GM06990 (cell line): Measurements from ENCODE around the gene IGFLR1.

Experiments
- DNase-seq: peaks from one replicate; pipeline ENCODE4 v3.0.0-alpha.2; 2011; ENCODE audit not compliant: insufficient read length; ENCODE audit errors: extremely low read depth
- H3K27me3 ChIP-seq: replicated peaks from 2 replicates; pipeline ENCODE4 v1.6.0; 2011; ENCODE audit warnings: low read length; ENCODE audit not compliant: control insufficient read depth, insufficient read depth
- H3K36me3 ChIP-seq: 2 replicates; pipeline ENCODE4 v1.5.1; 2011; ENCODE audit warnings: low read length; ENCODE audit not compliant: control insufficient read depth, insufficient read depth
- H3K4me3 ChIP-seq: replicated peaks from 2 replicates; pipeline ENCODE4 v1.5.1; 2011; ENCODE audit warnings: low read depth, mild to moderate bottlenecking, control low read depth, low read length
- CTCF ChIP-seq: IDR thresholded peaks from 2 replicates; pipeline ENCODE4 v1.5.1; 2011; ENCODE audit warnings: low read length, control low read depth, mild to moderate bottlenecking, inconsistent platforms; ENCODE audit not compliant: insufficient read depth, poor library complexity, severe bottlenecking

Gene IGFLR1

GRCh38 chr19:35754370-35755130 lies 12.3 kb upstream of the IGFLR1 start:
- no peak for DNase-seq
- H3K36me3 ChIP-seq, result peaks cover 17% of the 10 kb centered on the region
- TF ChIP-seq CTCF, result no peak
- no peak overlapping the region for H3K4me3 ChIP-seq
- no peaks in the 10 kb centered on the region for H3K27me3 ChIP-seq

GRCh38 chr19:35753634-35754369 lies 11.6 kb upstream of the IGFLR1 start:
- no peak for DNase-seq
- no peak overlapping the region for H3K4me3 ChIP-seq
- H3K27me3 ChIP-seq, result no peaks in the 10 kb centered on the region
- H3K36me3 ChIP-seq, result peaks cover 17% of the 10 kb centered on the region
- no peak for TF ChIP-seq CTCF

GRCh38 chr19:35752746-35753350 lies 10.6 kb upstream of the IGFLR1 start:
- peaks cover 17% of the 10 kb centered on the region for H3K36me3 ChIP-seq
- no peak for DNase-seq
- H3K27me3 ChIP-seq, result no peaks in the 10 kb centered on the region
- no peak overlapping the region for H3K4me3 ChIP-seq
- TF ChIP-seq CTCF, result no peak

- Histone ChIP-seq H3K36me3 (peaks cover 17% of the 10 kb centered on the region), H3K27me3 (no peaks in the 10 kb centered on the region), H3K4me3 (no peak overlapping the region)
- TF ChIP-seq CTCF, result no peak
- DNase-seq, result no peak
These were observed 9.8 kb upstream of the IGFLR1 start for GRCh38 chr19:35751839-35752745.

- no peak for DNase-seq
- Histone ChIP-seq H3K36me3 (peaks cover 17% of the 10 kb centered on the region), H3K4me3 (no peak overlapping the region), H3K27me3 (no peaks in the 10 kb centered on the region)
- no peak for TF ChIP-seq CTCF
These were observed 7.9 kb upstream of the IGFLR1 start for GRCh38 chr19:35750167-35750566.
